Mucosa of descending colon (tissue), 3 donors: ENCODE data around the gene COL4A2. TPM values are rescaled to one million over a fixed set of nuclear protein-coding genes. Genes with fewer than 3 reads are reported as not detected.

Experiments
- ATAC-seq: fragments of 200-7000 bp; cut with Tn5 transposase; one replicate; pipeline ENCODE4 v1.9.1; 2020; ENCODE audit warnings: mild to moderate bottlenecking, moderate library complexity
- DNase-seq, 3 donors: peaks; one replicate each; pipeline ENCODE4 v3.0.0-alpha.2; 2020
- H3K36me3 ChIP-seq: fragments of 200-600 bp; one replicate; pipeline ENCODE4 v1.8.0; 2021; ENCODE audit warnings: low read depth, mild to moderate bottlenecking
- H3K4me1 ChIP-seq: fragments of 200-600 bp; one replicate; pipeline ENCODE4 v1.8.0; 2021; ENCODE audit warnings: low read depth, mild to moderate bottlenecking
- H3K4me3 ChIP-seq: fragments of 200-600 bp; one replicate; pipeline ENCODE4 v1.8.0; 2021; ENCODE audit warnings: mild to moderate bottlenecking
- H3K9me3 ChIP-seq: fragments of 200-600 bp; one replicate; pipeline ENCODE4 v1.8.0; 2021; ENCODE audit warnings: mild to moderate bottlenecking
- intact Hi-C, 2 donors: fragments of 100-400 bp; cut with DNase I in 1 of 2; cut with micrococcal nuclease in 1 of 2; formaldehyde crosslinking; loops; one replicate each; pipeline versions ENCODE4 v1.11.0 to v1.11.1; 2022; cut with DNase I, micrococcal nuclease
- total RNA-seq, 3 donors: library from RNA; stranded (reverse); fragmentation: NEBNext Ultra II Directional in 2 of 3; extraction: Animal tissue kit (Norgen Biotek cat#: 25700) in 2 of 3; gene quantifications; one replicate each; pipeline versions ENCODE4 v1.2.1 to v1.2.4, GENCODE V29; 2021 to 2023
- TF ChIP-seq, protein P1 (sequence below): fragments of 200-600 bp; IDR thresholded peaks from one replicate; pipeline ENCODE4 v1.8.0; 2022; ENCODE audit warnings: antibody characterized with exemption, mild to moderate bottlenecking
- donor health status: DM: no; HTN: no; CAD: no; lungs with moderate emphysema.
- donor health status: DM: no; HTN: no; CAD: no.
- donor health status: DM: no; HTN: yes; CAD: no.

The COL4A2 gene
- total RNA-seq, 3 donors from 2014 or later, result 33.5 to 389 (median 74.2) TPM

DNA sequence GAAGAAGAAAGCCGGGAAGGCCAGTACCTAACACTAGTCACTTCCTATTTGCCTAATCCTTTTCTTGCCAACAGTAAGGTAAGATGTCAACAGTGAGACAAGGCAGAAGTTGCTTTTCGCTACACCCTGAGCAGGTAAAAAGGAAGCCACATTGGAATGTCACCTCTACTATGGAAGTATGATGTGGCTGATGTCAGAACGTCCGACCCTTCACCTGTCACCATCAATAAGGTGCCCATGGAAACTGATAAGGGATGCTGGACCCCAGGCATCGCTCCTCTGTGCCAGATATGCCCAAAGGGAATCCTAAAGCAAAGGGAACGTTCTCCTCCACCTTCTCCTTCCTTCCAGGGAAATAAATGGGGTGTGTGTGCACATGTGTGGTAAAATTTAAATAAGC lies 34.4 kb upstream of the COL4A2 start:
- Histone ChIP-seq H3K9me3 (no peaks in the 10 kb centered on the region), H3K4me3 (no peak overlapping the region), H3K36me3 (no peaks in the 10 kb centered on the region), H3K4me1 (no peaks in the 10 kb centered on the region)
- DNase-seq (no peak), ATAC-seq (no peak)
- TF ChIP-seq, protein P1, sequence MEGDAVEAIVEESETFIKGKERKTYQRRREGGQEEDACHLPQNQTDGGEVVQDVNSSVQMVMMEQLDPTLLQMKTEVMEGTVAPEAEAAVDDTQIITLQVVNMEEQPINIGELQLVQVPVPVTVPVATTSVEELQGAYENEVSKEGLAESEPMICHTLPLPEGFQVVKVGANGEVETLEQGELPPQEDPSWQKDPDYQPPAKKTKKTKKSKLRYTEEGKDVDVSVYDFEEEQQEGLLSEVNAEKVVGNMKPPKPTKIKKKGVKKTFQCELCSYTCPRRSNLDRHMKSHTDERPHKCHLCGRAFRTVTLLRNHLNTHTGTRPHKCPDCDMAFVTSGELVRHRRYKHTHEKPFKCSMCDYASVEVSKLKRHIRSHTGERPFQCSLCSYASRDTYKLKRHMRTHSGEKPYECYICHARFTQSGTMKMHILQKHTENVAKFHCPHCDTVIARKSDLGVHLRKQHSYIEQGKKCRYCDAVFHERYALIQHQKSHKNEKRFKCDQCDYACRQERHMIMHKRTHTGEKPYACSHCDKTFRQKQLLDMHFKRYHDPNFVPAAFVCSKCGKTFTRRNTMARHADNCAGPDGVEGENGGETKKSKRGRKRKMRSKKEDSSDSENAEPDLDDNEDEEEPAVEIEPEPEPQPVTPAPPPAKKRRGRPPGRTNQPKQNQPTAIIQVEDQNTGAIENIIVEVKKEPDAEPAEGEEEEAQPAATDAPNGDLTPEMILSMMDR, result no peak
- intact Hi-C loops, result no loop called here

DNA sequence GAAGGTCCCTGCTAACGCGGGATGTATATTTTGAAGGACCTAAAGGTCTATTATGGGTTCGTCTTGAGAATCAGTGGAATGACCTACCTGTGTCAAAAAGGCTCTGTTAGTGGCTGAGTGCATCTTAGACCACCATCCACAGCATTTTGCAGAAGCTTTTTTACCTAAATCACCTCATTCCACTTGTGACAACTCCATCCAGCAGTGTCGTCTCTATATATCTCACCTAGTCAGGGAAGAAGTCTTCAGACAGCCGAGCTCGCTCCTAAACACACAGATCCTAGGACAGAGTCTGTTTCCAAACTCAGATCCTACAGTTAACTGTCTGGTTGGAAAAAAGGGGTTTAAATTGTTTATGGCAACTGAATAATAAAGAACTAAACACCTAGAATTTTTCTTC lies 33.8 kb upstream of the COL4A2 start:
- Histone ChIP-seq H3K36me3 (no peaks in the 10 kb centered on the region), H3K4me3 (no peak overlapping the region), H3K9me3 (no peaks in the 10 kb centered on the region), H3K4me1 (no peaks in the 10 kb centered on the region)
- no peak for DNase-seq
- TF ChIP-seq, protein P1, result no peak
- intact Hi-C loops, result no loop called here
- ATAC-seq, result no peak

DNA sequence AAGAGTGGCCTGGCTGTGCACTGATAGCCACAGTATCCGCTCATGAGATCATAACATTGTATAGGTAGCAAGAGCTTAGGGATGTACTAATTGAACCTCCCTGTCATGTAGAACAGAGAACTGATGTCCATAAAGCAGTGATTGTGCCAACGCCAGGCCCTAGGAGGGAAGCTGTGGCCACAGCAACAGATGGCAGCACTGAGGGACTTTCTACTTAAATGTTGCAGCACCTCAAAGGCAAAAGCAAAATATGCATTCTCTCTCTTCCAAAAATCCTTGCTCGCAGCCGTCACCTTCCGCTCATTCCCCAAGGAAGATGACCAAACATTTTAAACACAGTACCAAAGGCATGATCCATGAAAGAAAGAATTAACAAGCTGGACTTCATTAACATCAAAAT lies 32.4 kb upstream of the COL4A2 start:
- DNase-seq (no peak), ATAC-seq (no peak)
- intact Hi-C loops, result no loop called here
- Histone ChIP-seq H3K9me3 (no peaks in the 10 kb centered on the region), H3K36me3 (no peaks in the 10 kb centered on the region), H3K4me3 (no peak overlapping the region), H3K4me1 (no peaks in the 10 kb centered on the region)
- TF ChIP-seq, protein P1, result no peak

DNA sequence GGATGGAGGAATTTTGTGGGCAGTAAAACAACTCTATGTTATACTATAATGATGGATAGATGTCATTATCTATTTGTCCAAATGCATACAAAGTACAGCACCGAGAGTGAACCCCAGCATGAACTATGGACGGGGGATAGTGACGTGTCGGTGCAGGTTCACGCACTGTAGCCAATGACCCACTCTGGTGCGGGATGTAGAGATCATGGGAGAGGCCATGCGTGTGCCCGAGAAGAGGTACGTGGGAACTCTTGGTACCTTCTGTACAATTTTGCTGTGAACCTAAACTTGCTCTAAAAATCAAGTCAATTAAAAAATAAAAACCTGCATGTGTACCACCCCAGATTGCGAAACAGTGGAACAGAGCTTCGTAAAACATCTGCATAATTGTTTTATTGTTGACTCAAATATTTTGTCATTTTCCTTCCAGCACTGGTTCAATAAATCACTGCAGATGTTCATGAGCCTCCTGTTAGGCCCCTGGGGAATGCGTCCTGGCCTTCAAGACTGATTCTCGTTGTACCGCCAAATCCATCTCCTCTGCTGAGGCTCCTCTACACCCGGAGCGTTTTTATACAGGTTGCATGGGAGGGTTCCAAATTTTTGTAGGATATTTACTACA lies 31.0 kb upstream of the COL4A2 start:
- H3K36me3 ChIP-seq, result no peaks in the 10 kb centered on the region
- DNase-seq, result no peak
- no peaks in the 10 kb centered on the region for H3K4me1 ChIP-seq
- H3K9me3 ChIP-seq, result no peaks in the 10 kb centered on the region
- intact Hi-C loops, result no loop called here
- H3K4me3 ChIP-seq, result no peak overlapping the region
- TF ChIP-seq, protein P1, result no peak
- no peak for ATAC-seq

DNA sequence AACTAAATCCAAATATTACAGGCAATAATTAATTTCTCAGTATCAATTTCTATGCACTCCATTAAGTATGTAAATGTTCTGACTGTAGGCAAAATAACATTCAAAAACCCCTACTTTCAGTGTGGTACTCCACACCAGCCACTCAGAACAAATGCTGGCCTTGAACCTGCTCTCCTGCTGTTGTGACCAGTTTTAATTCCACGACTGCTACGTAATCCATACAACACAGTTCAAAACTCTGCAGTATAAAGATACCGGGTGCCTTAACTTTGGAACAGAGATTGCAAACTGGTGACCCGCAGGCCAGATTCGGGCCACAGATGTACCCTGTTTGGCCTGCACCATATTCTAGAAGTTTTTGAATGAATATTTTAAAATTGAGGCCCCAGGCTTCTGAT lies 30.5 kb upstream of the COL4A2 start:
- H3K36me3 ChIP-seq, result no peaks in the 10 kb centered on the region
- intact Hi-C loops, result no loop called here
- TF ChIP-seq, protein P1, result no peak
- no peak overlapping the region for H3K4me3 ChIP-seq
- no peak for ATAC-seq
- no peaks in the 10 kb centered on the region for H3K9me3 ChIP-seq
- H3K4me1 ChIP-seq, result no peaks in the 10 kb centered on the region
- no peak for DNase-seq
